Large intestine (tissue), 3 donors: Measurements from ENCODE around the gene INO80. TPM values are rescaled to one million over a fixed set of nuclear protein-coding genes. Genes with fewer than 3 reads are reported as not detected.

Experiments
- DNase-seq, 2 donors: peaks; one replicate each; pipeline versions ENCODE4 v3.0.0 to v3.0.0-alpha.2; 2013
- H3K27ac ChIP-seq: one replicate; pipeline ENCODE4 v1.5.1; 2013; ENCODE audit warnings: low read length
- H3K27me3 ChIP-seq: 2 replicates; pipeline ENCODE4 v1.6.1; 2013; ENCODE audit warnings: low read length; ENCODE audit not compliant: control insufficient read depth, insufficient read depth
- H3K36me3 ChIP-seq: 2 replicates; pipeline ENCODE4 v1.6.1; 2013; ENCODE audit warnings: low read length; ENCODE audit not compliant: control insufficient read depth, insufficient read depth
- H3K4me1 ChIP-seq: one replicate; pipeline ENCODE4 v1.6.1; 2013; ENCODE audit warnings: low read length; ENCODE audit not compliant: control insufficient read depth, insufficient read depth
- H3K4me3 ChIP-seq: one replicate; pipeline ENCODE4 v1.5.1; 2013; ENCODE audit warnings: low read length
- H3K9me3 ChIP-seq: one replicate; pipeline ENCODE4 v1.6.1; 2013; ENCODE audit warnings: mild to moderate bottlenecking, low read depth, low read length, moderate library complexity; ENCODE audit not compliant: control insufficient read depth
- WGBS: methylation state at CpG from one replicate; pipeline ENCODE4 v1.1.5; 2013; ENCODE audit warnings: low lambda C conversion rate; ENCODE audit not compliant: insufficient coverage; 5-methylcytosine and 5-hydroxymethylcytosine counted together
- polyA plus RNA-seq: library from polyadenylated mRNA; unstranded; fragments of 120-200 nt; gene quantifications from one replicate; pipeline ENCODE4 v1.2.1, GENCODE V29; 2013

The INO80 gene
- polyA plus RNA-seq, 1 donor, result 18.2 TPM

DNA sequence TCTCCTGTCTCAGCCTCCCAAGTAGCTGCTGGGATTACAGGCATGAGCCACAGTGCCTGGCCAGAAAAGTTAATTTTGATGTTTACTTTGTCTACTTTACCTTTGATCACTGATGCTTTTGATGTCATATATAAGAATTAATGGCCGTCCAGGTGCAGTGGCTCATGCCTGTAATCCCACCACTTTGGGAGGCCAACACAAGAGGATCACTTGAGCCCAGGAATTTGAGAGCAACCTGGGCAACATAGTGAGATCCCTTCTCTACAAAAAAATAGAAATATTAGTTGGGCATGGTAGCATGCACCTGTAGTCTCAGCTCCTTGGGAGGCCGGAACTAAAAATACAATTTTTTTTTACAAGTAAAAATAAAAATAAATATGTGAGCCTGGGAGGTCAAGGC lies 6.8 kb upstream of the INO80 start:
- Histone ChIP-seq H3K4me1 (peaks cover 3% of the 10 kb centered on the region), H3K36me3 (no peaks in the 10 kb centered on the region), H3K27me3 (no peaks in the 10 kb centered on the region), H3K27ac (no peak overlapping the region), H3K9me3 (no peaks in the 10 kb centered on the region), H3K4me3 (no peak overlapping the region)
- no peak for DNase-seq
- no CpG with 5 or more reads among the region's 2 CpGs for WGBS

- H3K4me1 ChIP-seq, result peaks cover 5% of the 10 kb centered on the region
- H3K27ac ChIP-seq, result no peak overlapping the region
- no peak overlapping the region for H3K4me3 ChIP-seq
- no CpG with 5 or more reads among the region's 5 CpGs for WGBS
- H3K9me3 ChIP-seq, result no peaks in the 10 kb centered on the region
- H3K36me3 ChIP-seq, result no peaks in the 10 kb centered on the region
- DNase-seq, result no peak
- no peaks in the 10 kb centered on the region for H3K27me3 ChIP-seq
These were observed 5.9 kb upstream of the INO80 start for GRCh38 chr15:41121951-41122350.

DNA sequence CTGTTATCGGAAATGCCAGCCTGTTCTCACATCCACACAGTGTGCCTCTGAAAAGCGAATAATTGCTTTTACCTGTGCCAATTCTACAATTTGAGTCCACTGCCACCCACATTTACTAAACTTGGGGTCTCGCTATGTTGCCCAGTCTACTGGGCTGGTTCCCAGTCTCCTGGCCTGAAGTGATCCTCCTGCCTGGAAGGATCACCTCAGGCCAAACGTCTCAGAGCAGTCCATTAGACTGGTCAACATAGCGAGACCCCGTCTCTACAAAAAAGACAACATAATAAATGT lies 827 bp upstream of the INO80 start:
- no CpG with 5 or more reads among the region's 6 CpGs for WGBS
- Histone ChIP-seq H3K4me1 (peaks cover 4% of the 10 kb centered on the region), H3K4me3 (peak overlapping the region; percentile 66), H3K27me3 (no peaks in the 10 kb centered on the region), H3K27ac (peak overlapping the region; percentile 92), H3K9me3 (no peaks in the 10 kb centered on the region), H3K36me3 (peaks cover 3% of the 10 kb centered on the region)
- DNase-seq, result peak in 1 of 2 donors; percentile 1

DNA sequence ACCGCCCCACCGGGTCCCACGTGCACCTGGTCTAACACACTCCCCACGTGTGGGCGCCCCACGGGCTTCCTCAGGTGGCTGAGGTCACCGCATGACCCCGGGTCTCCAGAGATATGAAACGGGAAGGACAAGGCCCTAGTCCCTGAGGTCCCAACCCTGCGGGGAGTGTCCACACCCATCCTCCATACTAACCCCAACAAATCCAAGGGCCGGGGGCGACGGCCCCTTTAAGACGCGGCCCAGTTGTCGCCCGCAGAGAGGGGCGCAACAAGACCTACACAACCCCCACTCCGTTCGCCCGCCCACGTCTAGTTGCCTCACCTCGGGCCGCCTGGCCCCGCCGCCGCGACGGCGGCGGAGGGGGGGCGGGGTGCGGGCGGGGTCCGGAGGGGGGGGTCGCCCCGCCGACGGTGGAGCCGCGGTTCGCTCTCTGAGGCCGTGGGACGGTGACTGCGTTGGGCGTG lies 396 bp downstream of the INO80 start:
- H3K36me3 ChIP-seq, result peaks cover 3% of the 10 kb centered on the region

GRCh38 chr15:41115161-41115651 lies 874 bp downstream of the INO80 start:
- WGBS, result 10% methylated on average over 2 of the region's 10 CpGs
- DNase-seq, result peak in 1 of 2 donors; percentile 1
- Histone ChIP-seq H3K4me3 (peak overlapping the region; percentile 66), H3K36me3 (peaks cover 6% of the 10 kb centered on the region), H3K4me1 (peaks cover 4% of the 10 kb centered on the region), H3K9me3 (no peaks in the 10 kb centered on the region), H3K27ac (peak overlapping the region; percentile 92), H3K27me3 (no peaks in the 10 kb centered on the region)

More for the DNA sequence above, 396 bp downstream of the INO80 start:
- Histone ChIP-seq H3K27ac (peak overlapping the region; percentile 92), H3K27me3 (no peaks in the 10 kb centered on the region), H3K4me1 (peaks cover 4% of the 10 kb centered on the region), H3K9me3 (no peaks in the 10 kb centered on the region), H3K4me3 (peak overlapping the region; percentile 66)
- peak; percentile 63 to 79 for DNase-seq
- no CpG with 5 or more reads among the region's 46 CpGs for WGBS

GRCh38 chr15:41106947-41107346 lies 9.1 kb downstream of the INO80 start:
- H3K27me3 ChIP-seq, result no peaks in the 10 kb centered on the region
- H3K4me3 ChIP-seq, result no peak overlapping the region
- peaks cover 6% of the 10 kb centered on the region for H3K36me3 ChIP-seq
- no peak overlapping the region for H3K27ac ChIP-seq
- no peaks in the 10 kb centered on the region for H3K9me3 ChIP-seq
- 46% methylated on average over 2 of the region's 5 CpGs for WGBS
- no peak for DNase-seq
- no peaks in the 10 kb centered on the region for H3K4me1 ChIP-seq

DNA sequence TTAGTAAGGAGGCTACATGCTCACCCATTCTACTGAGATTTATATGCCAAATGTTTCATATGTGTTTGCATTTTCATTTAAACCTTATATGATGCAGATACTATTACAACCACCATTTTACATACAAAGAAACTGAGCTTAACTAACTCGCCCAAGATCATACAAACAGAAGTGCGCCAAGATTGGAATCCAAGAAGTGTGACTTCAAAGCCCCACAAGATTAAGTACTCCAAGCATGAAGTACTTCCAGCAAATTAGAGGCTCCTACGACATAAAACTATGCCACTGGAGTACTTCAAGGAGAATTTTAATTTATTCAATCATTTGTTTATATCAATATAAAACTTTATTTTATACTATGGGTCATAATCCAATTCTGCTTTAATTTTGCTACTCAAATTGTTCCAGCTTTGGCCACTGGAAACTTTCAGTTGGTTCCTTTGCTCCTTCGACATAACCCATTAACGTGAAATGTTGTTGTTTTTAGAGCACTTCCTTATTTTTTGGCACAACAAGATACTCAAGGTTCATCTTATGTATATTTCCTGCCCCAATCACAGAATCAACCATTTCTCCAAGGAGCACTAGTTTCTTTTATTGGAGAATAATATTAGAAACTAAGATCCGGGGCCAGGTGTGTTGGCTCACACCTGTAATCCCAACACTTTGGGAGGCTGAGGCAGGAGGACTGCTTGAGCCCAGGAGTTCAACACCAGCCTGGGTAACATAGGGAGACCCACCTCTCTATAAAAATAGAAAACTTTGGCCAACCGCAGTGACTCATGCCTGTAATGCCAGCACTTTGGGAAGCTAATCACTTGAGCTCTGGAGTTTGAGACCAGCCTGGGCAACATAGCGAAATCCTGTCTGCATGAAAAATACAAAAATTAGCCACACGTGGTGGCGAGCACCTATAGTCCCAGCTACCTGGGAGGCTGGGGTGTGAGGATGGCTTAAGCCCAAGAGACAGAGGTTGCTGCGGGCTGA lies 10.4 kb downstream of the INO80 start:
- no peak for DNase-seq
- Histone ChIP-seq H3K9me3 (no peaks in the 10 kb centered on the region), H3K27me3 (no peaks in the 10 kb centered on the region), H3K4me3 (no peak overlapping the region), H3K36me3 (peaks cover 6% of the 10 kb centered on the region), H3K27ac (no peak overlapping the region), H3K4me1 (no peaks in the 10 kb centered on the region)
- 100% methylated on average over 4 of the region's 11 CpGs for WGBS

- no peak for DNase-seq
- no peaks in the 10 kb centered on the region for H3K9me3 ChIP-seq
- H3K27me3 ChIP-seq, result no peaks in the 10 kb centered on the region
- no peak overlapping the region for H3K4me3 ChIP-seq
- peaks cover 3% of the 10 kb centered on the region for H3K36me3 ChIP-seq
- H3K27ac ChIP-seq, result no peak overlapping the region
- H3K4me1 ChIP-seq, result no peaks in the 10 kb centered on the region
- WGBS, result 100% methylated on average over 1 of the region's 2 CpGs
These were observed 11.8 kb downstream of the INO80 start for GRCh38 chr15:41104234-41104633.

- Histone ChIP-seq H3K4me1 (no peaks in the 10 kb centered on the region), H3K4me3 (no peak overlapping the region), H3K9me3 (no peaks in the 10 kb centered on the region), H3K36me3 (peaks cover 5% of the 10 kb centered on the region), H3K27me3 (no peaks in the 10 kb centered on the region), H3K27ac (no peak overlapping the region)
- WGBS, result 100% methylated on average over 1 of the region's 2 CpGs
- no peak for DNase-seq
These were observed 13.2 kb downstream of the INO80 start for GRCh38 chr15:41102854-41103253.

DNA sequence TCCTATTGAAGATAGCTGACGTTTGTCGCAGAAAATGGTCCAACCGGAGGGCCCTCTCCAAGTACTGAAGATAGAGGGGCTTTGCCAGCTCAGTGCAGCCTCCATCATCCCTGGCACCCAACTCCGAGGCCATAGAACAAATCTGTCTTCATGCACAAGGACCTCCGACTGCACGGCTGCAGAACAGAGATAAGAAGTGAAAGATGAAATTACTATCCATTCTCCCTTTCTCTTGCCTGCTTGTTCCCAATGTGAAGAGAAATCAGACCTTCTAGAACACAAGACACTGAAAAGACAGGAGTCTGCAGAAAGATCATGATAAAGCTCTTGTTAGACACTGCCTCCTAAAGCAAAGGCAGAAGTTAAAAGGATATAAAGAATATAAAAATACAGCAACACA lies 19.9 kb downstream of the INO80 start:
- H3K4me3 ChIP-seq, result no peak overlapping the region
- H3K27ac ChIP-seq, result no peak overlapping the region
- no peaks in the 10 kb centered on the region for H3K4me1 ChIP-seq
- no peaks in the 10 kb centered on the region for H3K27me3 ChIP-seq
- H3K36me3 ChIP-seq, result peaks cover 41% of the 10 kb centered on the region
- no peak for DNase-seq
- WGBS, result no CpG with 5 or more reads among the region's 6 CpGs
- H3K9me3 ChIP-seq, result no peaks in the 10 kb centered on the region
